ENCODE results near the gene SUZ12.
"Not testable (repeated sequence)": the region's sequence is repeated elsewhere in the genome, so short reads cannot be mapped to it uniquely, and the experiment has no call there.

The SUZ12 gene

GRCh38 chr17:31931756-31932155 lies 5.1 kb upstream of the SUZ12 start:
- TF ChIP-seq EZH2phosphoT487 (conservative IDR thresholded peaks at IDR 0.05; ENCODE audit: low read length), result no peak
- TF ChIP-seq, protein P1, sequence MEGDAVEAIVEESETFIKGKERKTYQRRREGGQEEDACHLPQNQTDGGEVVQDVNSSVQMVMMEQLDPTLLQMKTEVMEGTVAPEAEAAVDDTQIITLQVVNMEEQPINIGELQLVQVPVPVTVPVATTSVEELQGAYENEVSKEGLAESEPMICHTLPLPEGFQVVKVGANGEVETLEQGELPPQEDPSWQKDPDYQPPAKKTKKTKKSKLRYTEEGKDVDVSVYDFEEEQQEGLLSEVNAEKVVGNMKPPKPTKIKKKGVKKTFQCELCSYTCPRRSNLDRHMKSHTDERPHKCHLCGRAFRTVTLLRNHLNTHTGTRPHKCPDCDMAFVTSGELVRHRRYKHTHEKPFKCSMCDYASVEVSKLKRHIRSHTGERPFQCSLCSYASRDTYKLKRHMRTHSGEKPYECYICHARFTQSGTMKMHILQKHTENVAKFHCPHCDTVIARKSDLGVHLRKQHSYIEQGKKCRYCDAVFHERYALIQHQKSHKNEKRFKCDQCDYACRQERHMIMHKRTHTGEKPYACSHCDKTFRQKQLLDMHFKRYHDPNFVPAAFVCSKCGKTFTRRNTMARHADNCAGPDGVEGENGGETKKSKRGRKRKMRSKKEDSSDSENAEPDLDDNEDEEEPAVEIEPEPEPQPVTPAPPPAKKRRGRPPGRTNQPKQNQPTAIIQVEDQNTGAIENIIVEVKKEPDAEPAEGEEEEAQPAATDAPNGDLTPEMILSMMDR (IDR thresholded peaks at IDR 0.05; ENCODE audit: insufficient read depth, low read length, poor library complexity, severe bottlenecking), result no peak
- Histone ChIP-seq H3K4me2 (ENCODE audit: low read depth, low read length, poor library complexity, severe bottlenecking) (no peak overlapping the region), H3K9ac (ENCODE audit: low read length) (no peak overlapping the region), H3K9me2 (replicated peaks; ENCODE audit: insufficient read depth, low read length) (no peaks in the 10 kb centered on the region), H3K4me3 (ENCODE audit: insufficient read depth, low read length, poor library complexity, severe bottlenecking) (no peak overlapping the region), H3K27ac (ENCODE audit: low read depth, low read length) (no peak overlapping the region), H3K79me2 (ENCODE audit: insufficient read depth, low read length) (no peaks in the 10 kb centered on the region), H3F3A (ENCODE audit: insufficient read depth) (peaks cover 8% of the 10 kb centered on the region), H4K20me1 (ENCODE audit: low read depth, low read length) (no peaks in the 10 kb centered on the region), H3K36me3 (ENCODE audit: low read length) (no peaks in the 10 kb centered on the region), H2AFZ (ENCODE audit: low read depth, low read length, severe bottlenecking) (no peak overlapping the region), H3K27me3 (ENCODE audit: low read length) (no peaks in the 10 kb centered on the region), H3K9me3 (ENCODE audit: insufficient read depth, low read length) (no peaks in the 10 kb centered on the region)

DNA sequence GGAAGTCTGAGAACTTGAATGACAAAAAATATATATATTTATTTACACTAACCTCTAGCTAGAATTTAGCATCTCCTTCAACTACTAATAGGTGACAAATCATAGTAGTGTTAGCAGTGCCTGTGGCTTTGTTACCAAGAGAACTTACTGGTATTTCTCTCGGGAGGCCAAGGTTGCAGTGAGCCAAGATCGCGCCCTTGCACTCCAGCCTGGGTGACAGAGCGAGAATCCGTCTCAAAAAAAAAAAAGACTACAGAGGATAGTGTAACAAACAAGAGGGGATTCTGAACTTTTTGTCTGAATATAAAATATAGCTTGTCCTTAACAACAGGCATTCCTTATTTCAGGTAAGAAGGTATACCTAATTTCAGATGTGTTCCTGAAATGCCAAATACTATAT lies 1.3 kb upstream of the SUZ12 start:
- H3K4me3 ChIP-seq (ENCODE audit: insufficient read depth, low read length, poor library complexity, severe bottlenecking), result no peak overlapping the region
- H3K27ac ChIP-seq (ENCODE audit: low read depth, low read length), result no peak overlapping the region
- no peak overlapping the region for H3K9ac ChIP-seq (ENCODE audit: low read length)
- no peak overlapping the region for H2AFZ ChIP-seq (ENCODE audit: low read depth, low read length, severe bottlenecking)
- peaks cover 32% of the 10 kb centered on the region for H3K79me2 ChIP-seq (ENCODE audit: insufficient read depth, low read length)
- no peaks in the 10 kb centered on the region for H3K9me2 ChIP-seq (replicated peaks; ENCODE audit: insufficient read depth, low read length)
- peaks cover 2% of the 10 kb centered on the region; the same call in 1 of the 2 replicates for H3K36me3 ChIP-seq (ENCODE audit: low read length)
- no peaks in the 10 kb centered on the region for H3K27me3 ChIP-seq (ENCODE audit: low read length)
- H4K20me1 ChIP-seq (ENCODE audit: low read depth, low read length), result peaks cover 7% of the 10 kb centered on the region
- peaks cover 8% of the 10 kb centered on the region for H3F3A ChIP-seq (ENCODE audit: insufficient read depth)
- H3K4me2 ChIP-seq (ENCODE audit: low read depth, low read length, poor library complexity, severe bottlenecking), result peak overlapping the region; percentile 62
- no peak for TF ChIP-seq EZH2phosphoT487 (conservative IDR thresholded peaks at IDR 0.05; ENCODE audit: low read length)
- TF ChIP-seq, protein P1 (IDR thresholded peaks at IDR 0.05; ENCODE audit: insufficient read depth, low read length, poor library complexity, severe bottlenecking), result no peak
- H3K9me3 ChIP-seq (ENCODE audit: insufficient read depth, low read length), result no peaks in the 10 kb centered on the region

DNA sequence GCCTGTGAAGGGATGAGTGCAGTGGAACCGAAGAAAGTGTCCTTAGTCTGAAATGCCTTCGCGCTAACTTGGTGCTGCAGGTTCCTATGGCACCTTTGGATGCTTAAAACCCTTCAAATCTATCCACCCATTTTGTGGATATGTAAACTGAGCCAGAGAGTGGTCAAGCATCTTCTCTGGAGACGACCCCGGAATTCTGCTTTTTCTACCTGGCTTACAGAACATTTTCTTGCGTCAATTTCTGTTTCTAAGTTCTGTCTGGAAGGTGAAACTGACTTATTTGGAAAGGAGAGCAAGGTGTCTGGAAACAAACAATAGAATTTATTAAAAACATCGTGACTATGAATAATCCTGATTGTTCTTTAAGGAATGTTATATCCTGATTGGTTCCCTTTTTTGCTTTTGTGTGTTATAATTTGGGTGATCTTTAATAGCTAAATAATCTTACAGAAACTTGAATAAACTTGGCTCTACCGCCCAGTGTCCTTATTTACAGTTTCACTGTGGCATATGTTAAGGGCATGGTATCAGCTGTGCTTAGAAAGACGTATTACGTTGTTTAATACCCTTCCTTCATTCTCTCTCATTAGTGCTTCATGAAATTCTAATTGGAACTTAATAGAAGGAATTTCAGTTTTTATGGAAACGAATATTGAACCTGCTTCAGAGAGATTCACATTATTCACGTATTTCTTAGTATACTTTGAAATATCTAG lies 1.3 kb downstream of the SUZ12 start:
- not testable (repeated sequence) for H3K9me2 ChIP-seq (replicated peaks; ENCODE audit: insufficient read depth, low read length)

DNA sequence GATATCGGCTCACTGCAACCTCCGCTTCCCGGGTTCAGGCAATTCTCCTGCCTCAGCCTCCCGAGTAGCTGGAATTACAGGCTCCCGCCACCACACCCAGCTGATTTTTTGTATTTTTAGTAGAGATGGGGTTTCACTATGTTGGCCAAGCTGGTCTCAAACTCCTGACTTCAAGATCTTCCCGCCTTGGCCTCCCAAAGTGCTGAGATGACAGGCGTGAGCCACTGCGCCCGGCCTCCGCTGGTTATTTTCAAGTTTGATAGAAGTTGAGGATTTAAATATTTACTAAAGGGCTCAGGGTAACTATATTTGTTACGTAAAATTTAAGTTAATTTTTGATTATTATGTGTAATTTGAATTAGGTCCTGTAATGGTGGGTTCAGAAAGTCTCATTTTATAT lies 5.1 kb downstream of the SUZ12 start:
- Histone ChIP-seq H4K20me1 (ENCODE audit: low read depth, low read length) (peaks cover 22% of the 10 kb centered on the region), H3K36me3 (ENCODE audit: low read length) (peaks cover 17% of the 10 kb centered on the region; the same call in 1 of the 2 replicates), H3K79me2 (ENCODE audit: insufficient read depth, low read length) (peaks cover 88% of the 10 kb centered on the region)
- H3F3A ChIP-seq (ENCODE audit: insufficient read depth); H3K27me3 ChIP-seq (ENCODE audit: low read length); H3K27ac ChIP-seq (ENCODE audit: low read depth, low read length); H3K9ac ChIP-seq (ENCODE audit: low read length); H3K9me2 ChIP-seq (replicated peaks; ENCODE audit: insufficient read depth, low read length); H3K4me2 ChIP-seq (ENCODE audit: low read depth, low read length, poor library complexity, severe bottlenecking); H2AFZ ChIP-seq (ENCODE audit: low read depth, low read length, severe bottlenecking); H3K9me3 ChIP-seq (ENCODE audit: insufficient read depth, low read length); H3K4me3 ChIP-seq (ENCODE audit: insufficient read depth, low read length, poor library complexity, severe bottlenecking): not testable (repeated sequence)

More for the DNA sequence above, 1.3 kb downstream of the SUZ12 start:
- Histone ChIP-seq H3K79me2 (ENCODE audit: insufficient read depth, low read length) (peaks cover 58% of the 10 kb centered on the region), H3K4me3 (ENCODE audit: insufficient read depth, low read length, poor library complexity, severe bottlenecking) (peak overlapping the region; percentile 69), H3K4me2 (ENCODE audit: low read depth, low read length, poor library complexity, severe bottlenecking) (peak overlapping the region; percentile 90), H3K9ac (ENCODE audit: low read length) (peak overlapping the region; percentile 56)
- not testable (repeated sequence) for H3K9me3 ChIP-seq (ENCODE audit: insufficient read depth, low read length); H3K27me3 ChIP-seq (ENCODE audit: low read length); H4K20me1 ChIP-seq (ENCODE audit: low read depth, low read length); H3F3A ChIP-seq (ENCODE audit: insufficient read depth); H2AFZ ChIP-seq (ENCODE audit: low read depth, low read length, severe bottlenecking); H3K27ac ChIP-seq (ENCODE audit: low read depth, low read length); H3K36me3 ChIP-seq (ENCODE audit: low read length)

DNA sequence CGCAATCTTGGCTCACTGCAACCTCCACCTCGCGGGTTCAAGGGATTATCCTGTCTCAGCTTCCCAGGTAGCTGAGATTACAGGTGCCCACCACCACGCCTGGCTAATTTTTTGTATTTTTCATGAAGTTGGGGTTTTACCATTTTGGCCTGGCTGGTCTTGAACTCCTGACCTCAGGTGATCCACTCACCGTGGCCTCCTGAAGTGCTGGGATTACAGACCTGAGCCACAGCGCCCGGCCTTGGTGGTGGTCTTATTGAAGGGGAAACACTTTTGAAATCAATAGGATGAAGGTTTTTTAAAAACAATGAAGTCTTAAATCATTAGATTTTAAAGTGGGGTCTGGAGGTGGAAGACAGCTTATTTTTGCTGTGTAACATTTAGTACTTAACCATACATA lies 5.6 kb downstream of the SUZ12 start:
- not testable (repeated sequence) for H3K9ac ChIP-seq (ENCODE audit: low read length); H3K4me3 ChIP-seq (ENCODE audit: insufficient read depth, low read length, poor library complexity, severe bottlenecking); H3K9me2 ChIP-seq (replicated peaks; ENCODE audit: insufficient read depth, low read length); H3K27me3 ChIP-seq (ENCODE audit: low read length); H2AFZ ChIP-seq (ENCODE audit: low read depth, low read length, severe bottlenecking); H3K9me3 ChIP-seq (ENCODE audit: insufficient read depth, low read length); H3K4me2 ChIP-seq (ENCODE audit: low read depth, low read length, poor library complexity, severe bottlenecking); H3F3A ChIP-seq (ENCODE audit: insufficient read depth); H3K27ac ChIP-seq (ENCODE audit: low read depth, low read length)
- Histone ChIP-seq H3K36me3 (ENCODE audit: low read length) (peaks cover 17% of the 10 kb centered on the region; the same call in 1 of the 2 replicates), H3K79me2 (ENCODE audit: insufficient read depth, low read length) (peaks cover 88% of the 10 kb centered on the region), H4K20me1 (ENCODE audit: low read depth, low read length) (peaks cover 22% of the 10 kb centered on the region)

DNA sequence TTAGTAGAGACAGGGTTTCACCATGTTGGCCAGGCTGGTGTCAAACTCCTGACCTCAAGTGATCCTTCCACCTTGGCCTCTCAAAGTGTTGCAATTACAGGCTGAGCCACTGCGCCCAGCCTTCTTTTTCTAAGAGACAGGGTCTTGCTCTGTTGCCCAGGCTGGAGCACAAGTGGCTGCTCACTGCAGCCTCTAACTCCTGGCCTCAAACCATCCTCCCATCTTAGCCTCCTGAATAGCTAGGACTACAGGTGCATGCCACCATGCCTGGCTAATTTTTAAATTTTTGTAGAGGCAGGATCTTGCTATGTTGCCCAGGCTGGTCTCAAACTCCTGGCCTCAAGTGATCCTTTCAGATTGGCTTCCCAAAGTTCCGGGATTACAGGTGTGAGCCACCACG lies 15.1 kb downstream of the SUZ12 start:
- not testable (repeated sequence) for H3K9me3 ChIP-seq (ENCODE audit: insufficient read depth, low read length); H3K27ac ChIP-seq (ENCODE audit: low read depth, low read length); H3K9ac ChIP-seq (ENCODE audit: low read length); H3K9me2 ChIP-seq (replicated peaks; ENCODE audit: insufficient read depth, low read length); H3K4me3 ChIP-seq (ENCODE audit: insufficient read depth, low read length, poor library complexity, severe bottlenecking); H3K36me3 ChIP-seq (ENCODE audit: low read length); H4K20me1 ChIP-seq (ENCODE audit: low read depth, low read length); H3F3A ChIP-seq (ENCODE audit: insufficient read depth); H3K4me2 ChIP-seq (ENCODE audit: low read depth, low read length, poor library complexity, severe bottlenecking); H3K27me3 ChIP-seq (ENCODE audit: low read length); H2AFZ ChIP-seq (ENCODE audit: low read depth, low read length, severe bottlenecking)
- H3K79me2 ChIP-seq (ENCODE audit: insufficient read depth, low read length), result peaks cover 15% of the 10 kb centered on the region

Data from SU-DHL-6 (cell line).